SK-N-SH (cell line): ENCODE data around the gene PADI2. TPM values are rescaled to one million over a fixed set of nuclear protein-coding genes. Genes with fewer than 3 reads are reported as not detected.

Source experiments
- CTCF ChIA-PET: fragments of 300-600, 350-600 bp; formaldehyde crosslinking; extraction: SDS; loops from one replicate; lab custom pipeline; 2021; lab: Yijun Ruan, JAX
- POLR2A ChIA-PET: fragments of 350-600 bp; sonication (Branson Sonifier 250); formaldehyde crosslinking; extraction: SDS; loops from one replicate; lab custom pipeline; 2020; ENCODE audit warnings: antibody characterized with exemption, inconsistent platforms; lab: Yijun Ruan, JAX
- DNase-seq: peaks from one replicate; pipeline ENCODE4 v3.0.0; 2012
- H2AFZ ChIP-seq: fragments of 200-600 bp; sonication (generic); 2 replicates; pipeline ENCODE4 v1.8.1; 2016; ENCODE audit warnings: antibody characterized with exemption, mild to moderate bottlenecking, low read depth
- H3F3A ChIP-seq: fragments of 200-600 bp; sonication (generic); replicated peaks from 2 replicates; pipeline ENCODE3; 2016; ENCODE audit warnings: antibody characterized with exemption, mild to moderate bottlenecking; ENCODE audit not compliant: insufficient read depth
- H3K27ac ChIP-seq, 2 experiments: fragments of 200-500 bp in 1 of 2; fragments of 200-600 bp in 1 of 2; sonication (Bioruptor generic) in 1 of 2; sonication (generic), shearing (Covaris generic) in 1 of 2; 2 replicates each; pipeline versions ENCODE4 v1.5.1 to v1.6.1; 2014 to 2016; ENCODE audit warnings: low read depth in 2 of 2, inconsistent platforms in 1 of 2, low read length in 1 of 2, mild to moderate bottlenecking in 1 of 2, mixed read lengths in 1 of 2
- H3K27me3 ChIP-seq: fragments of 200-600 bp; sonication (generic), shearing (Covaris generic); 2 replicates; pipeline ENCODE4 v1.6.1; 2016; ENCODE audit warnings: mixed run types; ENCODE audit not compliant: insufficient read depth
- H3K36me3 ChIP-seq, 2 experiments: fragments of 200-500 bp in 1 of 2; fragments of 200-600 bp in 1 of 2; sonication (Bioruptor generic) in 1 of 2; sonication (generic) in 1 of 2; replicated peaks in 1 of 2; 2 replicates each; pipeline versions ENCODE3 to v1.5.1; 2014 to 2016; ENCODE audit warnings: low read length in 1 of 2, mild to moderate bottlenecking in 1 of 2; ENCODE audit not compliant: insufficient read depth in 2 of 2, control insufficient read depth in 1 of 2
- H3K4me1 ChIP-seq, 2 experiments: fragments of 200-500 bp in 1 of 2; fragments of 200-600 bp in 1 of 2; sonication (Bioruptor generic) in 1 of 2; sonication (generic), shearing (Covaris generic) in 1 of 2; 2 replicates each; pipeline versions ENCODE4 v1.5.1 to v1.6.1; 2014 to 2016; ENCODE audit warnings: low read depth in 1 of 2, low read length in 1 of 2, mixed run types in 1 of 2; ENCODE audit not compliant: insufficient read depth in 2 of 2, control insufficient read depth in 1 of 2
- H3K4me2 ChIP-seq: fragments of 200-600 bp; sonication (generic), shearing (Covaris generic); 2 replicates; pipeline ENCODE4 v1.6.1; 2017; ENCODE audit warnings: mixed run types
- H3K4me3 ChIP-seq, 2 experiments: fragments of 200-500 bp in 1 of 2; fragments of 200-600 bp in 1 of 2; sonication (Bioruptor generic) in 1 of 2; sonication (generic), shearing (Covaris generic) in 1 of 2; 2 replicates each; pipeline versions ENCODE4 v1.5.1 to v1.8.1; 2014 to 2016; ENCODE audit warnings: low read depth in 2 of 2, inconsistent platforms in 1 of 2, low read length in 1 of 2, mild to moderate bottlenecking in 1 of 2, mixed read lengths in 1 of 2, moderate library complexity in 1 of 2
- H3K79me2 ChIP-seq: fragments of 200-600 bp; sonication (generic); 2 replicates; pipeline ENCODE4 v1.8.1; 2017; ENCODE audit warnings: mild to moderate bottlenecking; ENCODE audit not compliant: insufficient read depth
- H3K9ac ChIP-seq: fragments of 200-600 bp; sonication (generic); 2 replicates; pipeline ENCODE4 v1.6.1; 2017; ENCODE audit warnings: mixed run types
- H3K9me2 ChIP-seq: fragments of 200-600 bp; sonication (generic); 2 replicates; pipeline ENCODE4 v1.6.1; 2017; ENCODE audit warnings: mixed run types
- H3K9me3 ChIP-seq: fragments of 200-600 bp; sonication (generic); 2 replicates; pipeline ENCODE4 v1.6.1; 2017; ENCODE audit warnings: mixed run types, mild to moderate bottlenecking, moderate library complexity
- H4K20me1 ChIP-seq: fragments of 200-600 bp; sonication (generic); 2 replicates; pipeline ENCODE4 v1.6.1; 2017; ENCODE audit warnings: mild to moderate bottlenecking, mixed run types; ENCODE audit not compliant: insufficient read depth
- CTCF ChIP-seq: fragments of 200-600 bp; sonication (generic); IDR thresholded peaks from 2 replicates; pipeline ENCODE4 v1.6.1; 2017; ENCODE audit warnings: antibody characterized with exemption, mild to moderate bottlenecking, moderate library complexity
- EZH2phosphoT487 ChIP-seq: fragments of 200-600 bp; sonication (generic); IDR thresholded peaks from 2 replicates; pipeline ENCODE4 v1.6.1; 2017; ENCODE audit warnings: low read depth, mixed run types, mild to moderate bottlenecking, antibody characterized with exemption, moderate library complexity, borderline replicate concordance
- FOSL2 ChIP-seq: IDR thresholded peaks from 2 replicates; pipeline ENCODE4 v1.4.0; 2012; ENCODE audit warnings: low read depth, mild to moderate bottlenecking, moderate library complexity, borderline replicate concordance
- GABPA ChIP-seq: IDR thresholded peaks from 2 replicates; pipeline ENCODE4 v1.4.0; 2012; ENCODE audit warnings: low read depth, mild to moderate bottlenecking
- GATA2 ChIP-seq: sonication (generic); formaldehyde crosslinking; IDR thresholded peaks from 2 replicates; pipeline ENCODE4 v1.5.0; 2020; ENCODE audit warnings: mild to moderate bottlenecking, missing genetic modification reagents
- JUND ChIP-seq: IDR thresholded peaks from 2 replicates; pipeline ENCODE4 v1.4.0; 2012
- MXI1 ChIP-seq: IDR thresholded peaks from 2 replicates; pipeline ENCODE4 v1.6.1; 2012; ENCODE audit warnings: mild to moderate bottlenecking, low read depth, low read length, improper control_type of control experiment
- PBX3 ChIP-seq: IDR thresholded peaks from 2 replicates; pipeline ENCODE4; 2012
- POLR2AphosphoS5 ChIP-seq: IDR thresholded peaks from 2 replicates; pipeline ENCODE4 v1.6.1; 2012; ENCODE audit warnings: low read depth, low read length
- REST ChIP-seq: IDR thresholded peaks from 2 replicates; pipeline ENCODE4 v1.6.1; 2012; ENCODE audit warnings: mild to moderate bottlenecking, low read depth, low read length, moderate library complexity
- RFX5 ChIP-seq: IDR thresholded peaks from 2 replicates; pipeline ENCODE4 v1.6.1; 2012; ENCODE audit warnings: mild to moderate bottlenecking, improper control_type of control experiment, low read length
- RXRA ChIP-seq: IDR thresholded peaks from 2 replicates; pipeline ENCODE4 v1.4.0; 2012; ENCODE audit warnings: low read depth, mild to moderate bottlenecking, borderline replicate concordance
- SMC3 ChIP-seq: IDR thresholded peaks from 2 replicates; pipeline ENCODE4 v1.6.1; 2012; ENCODE audit warnings: low read depth, low read length, improper control_type of control experiment
- USF1 ChIP-seq: IDR thresholded peaks from 2 replicates; pipeline ENCODE4 v1.4.0; 2012; ENCODE audit warnings: low read depth, borderline replicate concordance
- ZBTB33 ChIP-seq: IDR thresholded peaks from 2 replicates; pipeline ENCODE4 v1.4.0; 2012; ENCODE audit warnings: low read depth, borderline replicate concordance
- WGBS: methylation state at CpG from one replicate; pipeline ENCODE4 v1.1.6; 2017; ENCODE audit warnings: low lambda C conversion rate; 5-methylcytosine and 5-hydroxymethylcytosine counted together
- polyA plus RNA-seq, 3 experiments: library from polyadenylated mRNA; depleted of rRNA; stranded (reverse); fragments of >200 nt; gene quantifications; 2 replicates each; pipeline ENCODE4 v1.2.3, GENCODE V29; 2012
- TF ChIP-seq, protein P1 (sequence below): fragments of 150-350 bp; IDR thresholded peaks from 2 replicates; pipeline ENCODE4 v1.6.1; 2017; ENCODE audit warnings: antibody characterized with exemption, low read length, low read depth, borderline replicate concordance

Gene PADI2
- polyA plus RNA-seq, 1 of the 3 experiments (the other 2 are of a cell fraction) = 0.58 TPM

- H2AFZ ChIP-seq = no peak overlapping the region
- H3K4me2 ChIP-seq = no peak overlapping the region
- no peaks in the 10 kb centered on the region for H3K9me2 ChIP-seq
- no peaks in the 10 kb centered on the region for H4K20me1 ChIP-seq
- H3K9me3 ChIP-seq = no peaks in the 10 kb centered on the region
- no peak overlapping the region for H3K27ac ChIP-seq
- H3K36me3 ChIP-seq = no peaks in the 10 kb centered on the region
- DNase-seq = no peak
- H3K4me1 ChIP-seq = no peaks in the 10 kb centered on the region; a peak in 1 of 4 replicates
- H3K27me3 ChIP-seq = no peaks in the 10 kb centered on the region
- H3F3A ChIP-seq = no peaks in the 10 kb centered on the region
- H3K79me2 ChIP-seq = no peaks in the 10 kb centered on the region
- ChIA-PET CTCF (no interaction called here), POLR2A (no interaction called here)
- H3K9ac ChIP-seq = no peak overlapping the region
- 80% methylated on average over 2 of the region's 3 CpGs for WGBS
- TF ChIP-seq USF1 (peak; percentile 67; the same call in 1 of the 2 replicates), RFX5 (no peak), GABPA (peak; percentile 47; the same call in 1 of the 2 replicates), CTCF (no peak), POLR2AphosphoS5 (no peak)
- TF ChIP-seq, protein P1, sequence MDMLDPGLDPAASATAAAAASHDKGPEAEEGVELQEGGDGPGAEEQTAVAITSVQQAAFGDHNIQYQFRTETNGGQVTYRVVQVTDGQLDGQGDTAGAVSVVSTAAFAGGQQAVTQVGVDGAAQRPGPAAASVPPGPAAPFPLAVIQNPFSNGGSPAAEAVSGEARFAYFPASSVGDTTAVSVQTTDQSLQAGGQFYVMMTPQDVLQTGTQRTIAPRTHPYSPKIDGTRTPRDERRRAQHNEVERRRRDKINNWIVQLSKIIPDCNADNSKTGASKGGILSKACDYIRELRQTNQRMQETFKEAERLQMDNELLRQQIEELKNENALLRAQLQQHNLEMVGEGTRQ = no peak
- TF ChIP-seq, all 33 proteins: peak for 2
- no peak overlapping the region for H3K4me3 ChIP-seq
Observed at GRCh38 chr1:17161137-17161740, 42.0 kb upstream of the PADI2 start.

DNA sequence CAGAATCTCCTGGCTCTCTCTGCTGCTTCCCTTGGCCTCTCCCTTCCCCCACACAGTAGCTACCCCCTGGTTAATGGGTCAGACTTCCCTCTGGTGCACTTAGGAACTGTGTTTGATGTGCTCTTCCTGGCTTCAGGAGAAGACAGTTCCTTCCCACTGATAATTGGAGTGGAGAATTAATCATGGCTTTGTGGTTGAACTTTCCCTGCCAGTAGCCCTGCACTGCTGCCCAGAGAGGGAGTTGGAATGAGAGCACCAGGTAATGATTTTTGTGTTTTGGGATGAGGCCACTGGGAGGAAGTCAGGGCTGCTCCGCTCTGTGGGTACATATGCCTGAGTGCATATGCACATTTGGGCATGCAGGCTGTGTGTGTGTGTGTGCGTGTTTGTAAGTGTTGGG, 39.7 kb upstream of the PADI2 start:
- no peaks in the 10 kb centered on the region for H3K9me3 ChIP-seq
- no peak overlapping the region for H3K4me2 ChIP-seq
- no peak overlapping the region for H3K27ac ChIP-seq
- ChIA-PET POLR2A (no interaction called here), CTCF (interaction anchor here (1.2 to 1.4 kb wide), 2 partner anchors 33 to 77 kb away, joined by 4 to 8 read pairs; no protein-coding TSS in a partner anchor)
- H4K20me1 ChIP-seq = no peaks in the 10 kb centered on the region
- no peak for DNase-seq
- no peaks in the 10 kb centered on the region for H3K27me3 ChIP-seq
- H3K79me2 ChIP-seq = no peaks in the 10 kb centered on the region
- no peaks in the 10 kb centered on the region; a peak in 1 of 4 replicates for H3K4me1 ChIP-seq
- H3K36me3 ChIP-seq = no peaks in the 10 kb centered on the region
- WGBS = 60% methylated on average over 1 of the region's 2 CpGs
- no peak for TF ChIP-seq POLR2AphosphoS5
- TF ChIP-seq RFX5 = no peak
- no peak for TF ChIP-seq FOSL2
- no peak for TF ChIP-seq EZH2phosphoT487
- TF ChIP-seq SMC3 = no peak
- no peak for TF ChIP-seq MXI1
- no peak for TF ChIP-seq ZBTB33
- no peak for TF ChIP-seq PBX3
- no peak for TF ChIP-seq GATA2 (CRISPR knock-in tag)
- no peak for TF ChIP-seq JUND
- TF ChIP-seq REST = no peak
- TF ChIP-seq RXRA = no peak
- H3K9me2 ChIP-seq = no peaks in the 10 kb centered on the region
- no peak overlapping the region for H2AFZ ChIP-seq
- H3K4me3 ChIP-seq = no peak overlapping the region
- H3K9ac ChIP-seq = no peak overlapping the region
- no peaks in the 10 kb centered on the region for H3F3A ChIP-seq
